ENCODE results near the gene RACK1.

- TF ChIP-seq, protein P1, sequence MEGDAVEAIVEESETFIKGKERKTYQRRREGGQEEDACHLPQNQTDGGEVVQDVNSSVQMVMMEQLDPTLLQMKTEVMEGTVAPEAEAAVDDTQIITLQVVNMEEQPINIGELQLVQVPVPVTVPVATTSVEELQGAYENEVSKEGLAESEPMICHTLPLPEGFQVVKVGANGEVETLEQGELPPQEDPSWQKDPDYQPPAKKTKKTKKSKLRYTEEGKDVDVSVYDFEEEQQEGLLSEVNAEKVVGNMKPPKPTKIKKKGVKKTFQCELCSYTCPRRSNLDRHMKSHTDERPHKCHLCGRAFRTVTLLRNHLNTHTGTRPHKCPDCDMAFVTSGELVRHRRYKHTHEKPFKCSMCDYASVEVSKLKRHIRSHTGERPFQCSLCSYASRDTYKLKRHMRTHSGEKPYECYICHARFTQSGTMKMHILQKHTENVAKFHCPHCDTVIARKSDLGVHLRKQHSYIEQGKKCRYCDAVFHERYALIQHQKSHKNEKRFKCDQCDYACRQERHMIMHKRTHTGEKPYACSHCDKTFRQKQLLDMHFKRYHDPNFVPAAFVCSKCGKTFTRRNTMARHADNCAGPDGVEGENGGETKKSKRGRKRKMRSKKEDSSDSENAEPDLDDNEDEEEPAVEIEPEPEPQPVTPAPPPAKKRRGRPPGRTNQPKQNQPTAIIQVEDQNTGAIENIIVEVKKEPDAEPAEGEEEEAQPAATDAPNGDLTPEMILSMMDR (optimal IDR thresholded peaks at IDR 0.05 in 1 of 3, IDR thresholded peaks at IDR 0.05 in 1 of 3, conservative IDR thresholded peaks at IDR 0.05 in 1 of 3; ENCODE audit: extremely low read depth in 1 of 3, insufficient read depth in 2 of 3, low read length in 3 of 3): no peak
- TF ChIP-seq EZH2 (IDR thresholded peaks at IDR 0.05; ENCODE audit: low read length): no peak
These were observed 11.6 kb upstream of the RACK1 start for GRCh38 chr5:181255276-181255675.
